GM18511 (cell line): ENCODE data around the gene UNC79.

Source experiments
- ATAC-seq: cut with Tn5 transposase; IDR thresholded peaks from one replicate; pipeline ENCODE4 v1.9.1; 2021; ENCODE audit warnings: mild to moderate bottlenecking, moderate library complexity; ENCODE audit not compliant: unreplicated experiment

Gene UNC79

GRCh38 chr14:93723001-93723400 lies 292.3 kb downstream of the UNC79 start:
- ATAC-seq = no peak

GRCh38 chr14:93725002-93725582 lies 294.4 kb downstream of the UNC79 start:
- ATAC-seq = no peak

GRCh38 chr14:93725993-93726392 lies 295.3 kb downstream of the UNC79 start:
- ATAC-seq = no peak

GRCh38 chr14:93727039-93727740 lies 296.5 kb downstream of the UNC79 start:
- no peak for ATAC-seq

GRCh38 chr14:93727917-93728650 lies 297.3 kb downstream of the UNC79 start:
- ATAC-seq = no peak

GRCh38 chr14:93728651-93729016 lies 297.9 kb downstream of the UNC79 start:
- ATAC-seq = no peak

GRCh38 chr14:93729993-93730392 lies 299.3 kb downstream of the UNC79 start:
- no peak for ATAC-seq

- no peak for ATAC-seq
These were observed 301.0 kb downstream of the UNC79 start for GRCh38 chr14:93731753-93732152.

GRCh38 chr14:93732524-93732923 lies 301.8 kb downstream of the UNC79 start:
- no peak for ATAC-seq

- ATAC-seq = no peak
These were observed 302.5 kb downstream of the UNC79 start for GRCh38 chr14:93733231-93733630.

- no peak for ATAC-seq
These were observed 302.9 kb downstream of the UNC79 start for GRCh38 chr14:93733631-93734030.

- no peak for ATAC-seq
These were observed 303.5 kb downstream of the UNC79 start for GRCh38 chr14:93734086-93734822.

- no peak for ATAC-seq
These were observed 304.5 kb downstream of the UNC79 start for GRCh38 chr14:93735206-93735605.

GRCh38 chr14:93736378-93737014 lies 305.8 kb downstream of the UNC79 start:
- no peak for ATAC-seq

- ATAC-seq = no peak
These were observed 306.9 kb downstream of the UNC79 start for GRCh38 chr14:93737634-93738033.

- ATAC-seq = no peak
These were observed 311.0 kb downstream of the UNC79 start for GRCh38 chr14:93741556-93742230.

- ATAC-seq = no peak
These were observed 312.0 kb downstream of the UNC79 start for GRCh38 chr14:93742761-93743160.

- ATAC-seq = no peak
These were observed 312.7 kb downstream of the UNC79 start for GRCh38 chr14:93743270-93744060.

GRCh38 chr14:93744176-93744575 lies 313.4 kb downstream of the UNC79 start:
- ATAC-seq = no peak

- no peak for ATAC-seq
These were observed 314.1 kb downstream of the UNC79 start for GRCh38 chr14:93744876-93745275.
